ENCODE results near the gene NPW.

NPW gene

GRCh38 chr16:2019518-2019920 is at the start of gene NPW:
Gene NPW (plus strand): TSS chr16:2019785.
- in situ Hi-C loops (cut with HindIII; ENCODE audit: low pct_ligation_motif_present, low sequenced_read_pairs): no loop called here
- Histone ChIP-seq H3K27ac (no peak within 1 kb of the TSS), H3K27me3 (replicated peaks) (peaks cover 13% of the 10 kb centered on the region), H3K4me3 (ENCODE audit: low read depth, low read length) (peak within 1 kb of the TSS; percentile 39), H3K36me3 (replicated peaks) (no peaks in the 10 kb centered on the region)
- no peak for DNase-seq
- TF ChIP-seq CTCF (IDR thresholded peaks at IDR 0.05; ENCODE audit: low read depth, low read length, missing control alignments): no peak

- no peaks in the 10 kb centered on the region for H3K27me3 ChIP-seq (replicated peaks)
- DNase-seq: peak; percentile 87
These were observed 47.6 kb upstream of the NPW start, which contains the start of gene TBL3 for GRCh38 chr16:1971796-1972489. Gene TBL3 (plus strand): TSS chr16:1972053. CDS start chr16:1972165, 112 bp downstream.

GRCh38 chr16:1972490-1972877 is 47.1 kb upstream of the NPW start:
- H3K36me3 ChIP-seq (replicated peaks): peaks cover 32% of the 10 kb centered on the region
- H3K4me3 ChIP-seq (ENCODE audit: low read depth, low read length): peak overlapping the region; percentile 91
- TF ChIP-seq CTCF (IDR thresholded peaks at IDR 0.05; ENCODE audit: low read depth, low read length, missing control alignments): no peak
- H3K27me3 ChIP-seq (replicated peaks): no peaks in the 10 kb centered on the region
- DNase-seq: no peak
- in situ Hi-C loops (cut with HindIII; ENCODE audit: low pct_ligation_motif_present, low sequenced_read_pairs): no loop called here
- H3K27ac ChIP-seq: peak overlapping the region; percentile 78

More at GRCh38 chr16:1971796-1972489, 47.6 kb upstream of the NPW start, which contains the start of gene TBL3:
- H3K36me3 ChIP-seq (replicated peaks): peaks cover 29% of the 10 kb centered on the region
- TF ChIP-seq CTCF (IDR thresholded peaks at IDR 0.05; ENCODE audit: low read depth, low read length, missing control alignments): no peak
- peak within 1 kb of the TSS; percentile 91 for H3K4me3 ChIP-seq (ENCODE audit: low read depth, low read length)
- H3K27ac ChIP-seq: peak within 1 kb of the TSS; percentile 78
- in situ Hi-C loops (cut with HindIII; ENCODE audit: low pct_ligation_motif_present, low sequenced_read_pairs): no loop called here

- no peak overlapping the region for H3K4me3 ChIP-seq (ENCODE audit: low read depth, low read length)
- DNase-seq: no peak
- no peak for TF ChIP-seq CTCF (IDR thresholded peaks at IDR 0.05; ENCODE audit: low read depth, low read length, missing control alignments)
- H3K36me3 ChIP-seq (replicated peaks): peaks cover 44% of the 10 kb centered on the region
- no peaks in the 10 kb centered on the region for H3K27me3 ChIP-seq (replicated peaks)
- in situ Hi-C loops (cut with HindIII; ENCODE audit: low pct_ligation_motif_present, low sequenced_read_pairs): no loop called here
- H3K27ac ChIP-seq: no peak overlapping the region
These were observed 46.0 kb upstream of the NPW start for GRCh38 chr16:1973461-1974156.

- Histone ChIP-seq H3K4me3 (ENCODE audit: low read depth, low read length) (no peak overlapping the region), H3K36me3 (replicated peaks) (peaks cover 47% of the 10 kb centered on the region), H3K27ac (no peak overlapping the region), H3K27me3 (replicated peaks) (peaks cover 3% of the 10 kb centered on the region)
- no peak for TF ChIP-seq CTCF (IDR thresholded peaks at IDR 0.05; ENCODE audit: low read depth, low read length, missing control alignments)
- no peak for DNase-seq
- in situ Hi-C loops (cut with HindIII; ENCODE audit: low pct_ligation_motif_present, low sequenced_read_pairs): no loop called here
These were observed 45.2 kb upstream of the NPW start for GRCh38 chr16:1974157-1975070.

Data from brain microvascular endothelial cell (primary cell).